Vagina (tissue), 2 donors: ENCODE data around the gene RNF114.

Experiments used
- CTCF ChIP-seq, 3 experiments: fragments of 450-650 bp in 2 of 3; fragments of 200-600 bp in 1 of 3; sonication (generic) in 1 of 3; IDR thresholded peaks; one replicate each; pipeline ENCODE4 v1.5.1; 2017 to 2019; ENCODE audit warnings: antibody characterized with exemption in 3 of 3, mild to moderate bottlenecking in 2 of 3, moderate library complexity in 2 of 3
- POLR2A ChIP-seq, 2 donors: fragments of 450-650 bp; IDR thresholded peaks; one replicate each; pipeline ENCODE4 v1.6.1; 2017; ENCODE audit warnings: antibody characterized with exemption in 2 of 2, mild to moderate bottlenecking in 2 of 2, moderate library complexity in 2 of 2
- POLR2AphosphoS5 ChIP-seq, 2 donors: sonication (generic); formaldehyde crosslinking; IDR thresholded peaks; one replicate each; pipeline ENCODE4 v1.9.0; 2017; ENCODE audit warnings: antibody characterized with exemption in 2 of 2, mild to moderate bottlenecking in 2 of 2, low read depth in 1 of 2; ENCODE audit not compliant: insufficient read depth in 1 of 2

- no peak for TF ChIP-seq CTCF (IDR thresholded peaks at IDR 0.05)
- TF ChIP-seq POLR2AphosphoS5 (IDR thresholded peaks at IDR 0.05; ENCODE audit: insufficient read depth in 1 of 2, low read depth in 1 of 2): no peak
- no peak for TF ChIP-seq POLR2A (IDR thresholded peaks at IDR 0.05)
These were observed 45.8 kb downstream of the RNF114 start for GRCh38 chr20:49982072-49982345.
